Neutrophil (primary cell): ENCODE results near the gene RCVRN.

Source experiments
- H3K27ac ChIP-seq: fragments of 200-600 bp; sonication (generic); 2 replicates; pipeline ENCODE4 v1.5.1; 2016; ENCODE audit warnings: mild to moderate bottlenecking, moderate library complexity
- H3K27me3 ChIP-seq: fragments of 200-600 bp; sonication (generic); 2 replicates; pipeline ENCODE4 v1.6.0; 2016; ENCODE audit warnings: mild to moderate bottlenecking
- H3K36me3 ChIP-seq: fragments of 200-600 bp; sonication (generic); 2 replicates; pipeline ENCODE4 v1.5.1; 2017
- H3K4me1 ChIP-seq, 2 experiments: fragments of 200-600 bp in 1 of 2; sonication (generic) in 1 of 2; 1 replicate in 1 of 2; 2 replicates in 1 of 2; pipeline versions ENCODE4 v1.5.1 to v1.6.1; 2013 to 2016; ENCODE audit warnings: low read depth in 1 of 2, low read length in 1 of 2, mild to moderate bottlenecking in 1 of 2, moderate library complexity in 1 of 2; ENCODE audit not compliant: control insufficient read depth in 1 of 2, insufficient read depth in 1 of 2
- H3K4me3 ChIP-seq, 2 experiments: fragments of 200-600 bp in 1 of 2; sonication (generic) in 1 of 2; 1 replicate in 1 of 2; 2 replicates in 1 of 2; pipeline ENCODE4 v1.5.1; 2013 to 2016; ENCODE audit warnings: low read depth in 1 of 2, low read length in 1 of 2, mild to moderate bottlenecking in 1 of 2, moderate library complexity in 1 of 2
- H3K9me3 ChIP-seq: fragments of 200-600 bp; sonication (generic); 2 replicates; pipeline ENCODE4 v1.5.1; 2016
- CTCF ChIP-seq: fragments of 200-600 bp; sonication (generic); IDR thresholded peaks from 2 replicates; pipeline ENCODE4 v1.5.1; 2016; ENCODE audit warnings: antibody characterized with exemption

The RCVRN gene

GRCh38 chr17:9897372-9897968 lies 7.6 kb downstream of the RCVRN start:
- no peak for TF ChIP-seq CTCF
- Histone ChIP-seq H3K27ac (no peak overlapping the region), H3K9me3 (no peaks in the 10 kb centered on the region), H3K27me3 (peaks cover 17% of the 10 kb centered on the region), H3K4me3 (no peak overlapping the region), H3K36me3 (no peaks in the 10 kb centered on the region), H3K4me1 (peaks cover 42 to 47% of the 10 kb centered on the region in 2 experiments)

GRCh38 chr17:9895923-9896322 lies 9.1 kb downstream of the RCVRN start:
- H3K36me3 ChIP-seq: no peaks in the 10 kb centered on the region
- H3K27me3 ChIP-seq: peaks cover 17% of the 10 kb centered on the region
- H3K4me3 ChIP-seq: no peak overlapping the region
- no peaks in the 10 kb centered on the region for H3K9me3 ChIP-seq
- H3K4me1 ChIP-seq: peaks cover 28 to 39% of the 10 kb centered on the region in 2 experiments
- no peak overlapping the region for H3K27ac ChIP-seq
- TF ChIP-seq CTCF: no peak

GRCh38 chr17:9894231-9894630 lies 10.8 kb downstream of the RCVRN start:
- Histone ChIP-seq H3K4me1 (peaks cover 15 to 22% of the 10 kb centered on the region in 2 experiments), H3K4me3 (no peak overlapping the region), H3K27ac (no peak overlapping the region), H3K27me3 (peaks cover 17% of the 10 kb centered on the region), H3K36me3 (no peaks in the 10 kb centered on the region), H3K9me3 (no peaks in the 10 kb centered on the region)
- no peak for TF ChIP-seq CTCF

- Histone ChIP-seq H3K36me3 (no peaks in the 10 kb centered on the region), H3K4me3 (no peak overlapping the region), H3K27ac (no peak overlapping the region), H3K9me3 (no peaks in the 10 kb centered on the region), H3K27me3 (peaks cover 24% of the 10 kb centered on the region), H3K4me1 (peaks cover 10 to 14% of the 10 kb centered on the region in 2 experiments)
- TF ChIP-seq CTCF: no peak
Observed at GRCh38 chr17:9893411-9894012, 11.6 kb downstream of the RCVRN start.

- Histone ChIP-seq H3K27me3 (peaks cover 36% of the 10 kb centered on the region), H3K36me3 (no peaks in the 10 kb centered on the region), H3K4me3 (no peak overlapping the region), H3K27ac (no peak overlapping the region), H3K9me3 (no peaks in the 10 kb centered on the region), H3K4me1 (peaks cover 0 to 3% of the 10 kb centered on the region in 2 experiments)
- no peak for TF ChIP-seq CTCF
Observed at GRCh38 chr17:9890124-9890523, 14.9 kb downstream of the RCVRN start.
